Fibroblast of pulmonary artery (primary cell): ENCODE measurements around the gene FASTK.

Experiments used
- DNase-seq: peaks from one replicate; pipeline ENCODE4 v3.0.0-alpha.2; 2010; ENCODE audit warnings: low read depth
- H3K4me3 ChIP-seq: replicated peaks from 2 replicates; pipeline ENCODE4 v1.5.1; 2011; ENCODE audit warnings: low read depth, mild to moderate bottlenecking, control low read depth, low read length, moderate library complexity
- CTCF ChIP-seq: IDR thresholded peaks from 2 replicates; pipeline ENCODE4 v1.5.1; 2011; ENCODE audit warnings: mild to moderate bottlenecking, control low read depth, low read length, inconsistent platforms; ENCODE audit errors: missing control alignments

The FASTK gene

GRCh38 chr7:151099486-151100211 is 19.0 kb upstream of the FASTK start:
- DNase-seq, result no peak
- H3K4me3 ChIP-seq, result no peak overlapping the region
- no peak for TF ChIP-seq CTCF

- TF ChIP-seq CTCF, result no peak
- DNase-seq, result no peak
- no peak overlapping the region for H3K4me3 ChIP-seq
Measured at GRCh38 chr7:151095828-151096475, 15.3 kb upstream of the FASTK start.

GRCh38 chr7:151095123-151095797 is 14.7 kb upstream of the FASTK start:
- no peak overlapping the region for H3K4me3 ChIP-seq
- no peak for DNase-seq
- TF ChIP-seq CTCF, result no peak

- no peak for DNase-seq
- H3K4me3 ChIP-seq, result no peak overlapping the region
- TF ChIP-seq CTCF, result no peak
Measured at GRCh38 chr7:151094675-151095074, 14.1 kb upstream of the FASTK start.

GRCh38 chr7:151093748-151094147 is 13.1 kb upstream of the FASTK start:
- no peak for TF ChIP-seq CTCF
- no peak overlapping the region for H3K4me3 ChIP-seq
- no peak for DNase-seq

- no peak overlapping the region for H3K4me3 ChIP-seq
- no peak for DNase-seq
- TF ChIP-seq CTCF, result no peak
Measured at GRCh38 chr7:151091988-151092387, 11.4 kb upstream of the FASTK start.
